Stimulated activated CD8-positive, alpha-beta memory T cell treated with anti-CD3 and anti-CD28 coated beads, Interleukin-2, amount 100 ng/mL, for 1 hour (primary cell): ENCODE measurements around the gene NREP.

Source experiments
- DNase-seq, 2 donors: peaks; one replicate each; pipeline ENCODE4 v3.0.0-alpha.2; 2020; ENCODE audit warnings: low read depth in 2 of 2

Gene NREP

GRCh38 chr5:111697881-111698757, 58.9 kb downstream of the NREP start:
- DNase-seq: no peak

DNA sequence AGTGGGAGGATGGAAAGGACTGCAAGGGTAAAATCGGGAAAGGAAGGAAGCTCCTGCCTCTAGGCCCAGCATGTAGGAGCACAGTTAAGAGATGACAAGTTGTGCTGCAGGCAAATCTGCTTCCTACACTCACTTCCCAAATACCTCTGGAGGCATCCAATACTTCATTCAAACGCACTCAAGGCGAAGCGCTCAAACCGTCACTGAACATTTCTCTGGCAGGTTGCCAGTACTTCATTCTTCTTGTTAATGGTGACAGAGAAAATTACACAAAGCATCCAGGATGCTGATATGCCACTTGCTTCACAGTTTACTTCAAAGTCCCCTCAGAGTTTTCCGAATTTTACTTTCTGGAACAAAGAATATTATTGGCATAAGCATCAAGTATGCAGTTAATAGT, 59.8 kb downstream of the NREP start:
- no peak for DNase-seq

DNA sequence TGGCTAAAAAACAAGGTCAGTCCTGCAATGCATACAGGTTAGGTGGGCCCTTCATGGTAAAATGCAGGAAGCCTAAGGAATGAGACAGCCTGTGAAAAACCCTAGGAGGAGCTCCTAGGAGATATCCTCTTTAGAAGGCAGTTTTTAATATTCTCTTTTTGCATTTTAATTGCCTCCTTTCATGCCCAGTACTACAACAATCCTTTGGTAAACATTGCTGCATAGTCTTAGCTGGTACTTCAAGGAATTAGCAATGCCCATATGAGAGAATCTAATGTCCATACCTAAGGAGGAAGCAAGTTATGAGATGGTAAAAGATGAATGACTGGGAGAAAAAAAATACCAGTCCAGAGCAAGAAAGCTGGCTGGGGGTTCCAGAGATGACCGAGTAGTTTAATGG, 61.0 kb downstream of the NREP start:
- DNase-seq: no peak

DNA sequence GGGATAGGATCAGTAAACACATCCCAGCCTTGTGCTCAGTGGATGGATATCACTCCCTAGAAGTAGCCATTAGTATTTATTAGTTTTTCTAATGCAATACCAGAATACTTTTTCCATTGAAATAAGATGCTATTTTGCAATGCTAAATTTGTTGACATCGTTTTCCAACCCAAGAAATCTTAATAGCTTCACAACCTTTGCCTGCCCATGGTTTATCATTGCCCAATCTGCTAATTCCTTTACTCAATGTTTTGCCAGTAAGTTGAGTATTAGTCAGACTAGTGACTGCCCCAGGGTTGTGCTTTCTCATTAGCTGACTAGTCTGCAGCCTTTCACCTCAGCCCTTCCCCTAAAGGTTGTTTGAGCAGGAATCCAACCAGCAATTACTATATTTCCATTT, 62.9 kb downstream of the NREP start:
- no peak for DNase-seq

GRCh38 chr5:111691914-111692313, 65.1 kb downstream of the NREP start:
- DNase-seq: no peak

GRCh38 chr5:111691508-111691907, 65.5 kb downstream of the NREP start:
- DNase-seq: no peak

DNA sequence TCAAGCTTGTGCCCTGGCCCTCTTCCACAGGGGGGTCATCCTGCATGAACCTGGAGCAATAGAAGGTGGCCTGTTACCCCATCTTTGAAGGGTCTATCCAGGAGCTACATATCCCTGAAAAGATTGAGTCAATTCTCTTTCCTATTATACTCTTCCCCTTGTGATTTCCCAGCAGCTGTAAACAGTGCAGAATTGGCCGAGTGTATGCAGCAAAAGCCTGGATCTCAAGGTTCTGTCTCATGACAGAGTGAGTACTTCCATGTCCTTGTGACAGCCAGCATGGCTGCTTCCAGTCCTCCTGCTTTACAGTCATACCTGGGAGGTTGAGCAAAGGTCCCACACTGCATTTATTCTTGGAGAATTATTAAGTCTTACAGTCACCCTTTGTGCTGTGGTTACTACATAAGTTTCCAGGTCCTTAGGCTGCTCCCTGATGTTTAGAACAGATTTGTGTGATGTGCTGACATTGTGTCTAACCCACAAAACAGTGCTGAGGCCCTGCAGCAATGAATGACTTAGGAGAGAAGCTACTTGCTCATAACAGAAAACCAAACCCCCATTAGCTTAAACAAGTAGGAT, 67.5 kb downstream of the NREP start:
- DNase-seq: no peak

DNA sequence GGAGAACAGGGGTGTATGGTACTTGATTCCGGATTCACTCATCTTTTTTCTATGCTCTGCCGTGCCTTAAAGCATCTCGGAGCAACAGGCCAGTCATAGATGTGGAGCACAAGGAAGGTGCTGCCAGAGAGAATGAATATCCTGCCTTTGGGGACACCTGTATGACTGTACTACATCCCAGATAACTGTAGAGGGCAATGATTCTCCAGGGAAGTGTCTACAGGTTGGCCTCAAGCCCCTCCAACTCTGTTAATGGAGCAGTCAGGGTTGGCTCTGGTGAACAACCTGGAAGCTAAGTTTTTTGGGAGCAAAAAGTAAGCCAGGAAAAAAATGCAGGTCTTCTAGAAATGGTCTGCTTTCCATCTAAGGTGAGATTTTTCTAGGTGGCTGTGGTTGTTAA, 71.0 kb downstream of the NREP start:
- no peak for DNase-seq

- no peak for DNase-seq
Observed at GRCh38 chr5:111682641-111683040, 74.4 kb downstream of the NREP start.

DNA sequence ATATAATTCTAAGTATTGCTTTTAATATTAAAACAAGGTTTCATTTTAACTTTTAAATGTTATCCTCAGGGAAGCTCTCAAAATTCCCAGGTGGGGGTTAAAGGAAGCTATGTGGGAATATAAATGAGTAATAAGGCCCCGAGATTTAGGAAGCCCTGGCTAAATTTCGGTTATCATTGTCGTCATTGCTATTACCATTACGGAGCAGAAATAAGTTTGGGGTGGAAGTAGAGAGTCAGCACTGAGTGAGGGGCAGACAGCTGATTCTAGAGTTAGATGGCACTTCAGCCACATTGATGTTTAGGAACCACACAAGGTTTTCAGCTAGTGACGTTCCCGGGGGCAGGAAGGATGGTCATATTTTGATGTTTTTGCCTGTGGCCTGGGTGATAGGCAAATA, 74.9 kb downstream of the NREP start:
- DNase-seq: no peak

DNA sequence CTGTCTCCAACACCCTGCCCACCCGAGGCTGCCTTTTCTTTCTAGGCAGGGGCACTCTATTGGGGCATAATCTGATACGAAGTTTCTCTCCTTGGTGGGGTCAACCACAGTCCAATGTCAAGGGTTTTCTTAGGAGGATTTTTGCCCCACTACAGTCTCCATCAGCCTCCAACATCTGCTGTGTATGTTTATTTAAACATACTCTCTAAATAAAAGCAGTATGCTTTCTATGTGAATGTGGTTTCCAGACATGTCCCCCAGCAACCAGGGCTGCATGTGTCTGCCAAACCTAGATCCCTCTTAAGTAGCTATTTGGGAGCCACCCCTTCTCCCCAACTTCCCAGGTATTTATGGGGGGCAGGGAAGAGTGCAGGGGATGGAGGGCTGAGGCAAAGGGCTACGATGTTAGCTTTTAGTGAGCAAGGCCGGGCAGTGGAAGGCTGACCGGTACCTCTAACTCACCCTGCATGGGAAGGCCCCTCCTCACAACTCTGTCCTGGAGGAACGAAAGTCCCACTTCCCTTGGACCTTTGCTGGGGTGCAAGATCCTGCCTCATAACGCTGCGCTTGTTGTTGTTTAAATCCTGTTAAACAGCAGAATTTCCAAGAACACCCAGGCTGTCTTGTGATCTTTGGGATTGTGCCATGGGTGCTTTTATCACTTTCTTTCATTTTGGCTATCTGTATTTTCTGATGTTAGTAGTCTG, 75.4 kb downstream of the NREP start:
- DNase-seq: no peak

DNA sequence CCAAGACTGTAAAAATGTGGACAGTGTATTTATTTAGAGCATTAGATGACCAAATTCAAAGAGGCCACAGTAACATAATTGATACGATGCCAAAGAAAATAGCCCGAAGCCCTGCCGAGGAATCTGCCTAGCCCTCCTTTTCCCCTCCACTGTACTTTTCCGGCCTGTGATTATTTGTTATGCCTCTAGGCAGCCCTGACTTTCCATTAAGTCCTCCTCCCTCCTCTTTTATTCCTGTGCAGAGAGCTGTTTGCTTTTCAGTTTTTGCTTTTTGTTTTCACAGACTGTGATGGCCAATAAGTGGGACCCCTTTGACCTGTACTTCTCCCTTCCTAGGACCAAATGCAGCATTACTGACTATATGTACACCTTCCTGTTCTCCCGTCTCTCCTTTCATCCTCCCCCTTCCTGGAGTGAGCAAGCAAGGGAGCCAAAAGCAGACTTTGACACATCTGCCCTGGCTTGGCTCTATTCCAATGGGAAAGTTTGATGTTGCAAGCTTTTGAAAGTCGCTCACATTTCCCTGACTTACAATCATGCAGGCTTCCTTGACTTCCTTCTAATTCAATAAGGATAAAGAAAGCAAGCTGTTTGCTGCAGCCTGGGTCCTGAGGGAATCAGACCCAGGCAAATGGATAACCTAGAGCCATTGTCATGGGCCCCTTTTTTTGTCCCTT, 76.1 kb downstream of the NREP start:
- DNase-seq: no peak

GRCh38 chr5:111679611-111680010, 77.4 kb downstream of the NREP start:
- DNase-seq: no peak
